K562 (cell line): ENCODE data around the gene GET3. TPM values are rescaled to one million over a fixed set of nuclear protein-coding genes. Genes with fewer than 3 reads are reported as not detected.
A peak's percentile ranks its signal among the peaks of the same experiment; 100 is the strongest.

Experiments used
- CHCHD3 ChIP-seq: fragments of 250-450 bp; sonication (Bioruptor Pico); IDR thresholded peaks from 2 replicates; pipeline ENCODE4 v2.1.2; 2022; ENCODE audit warnings: mild to moderate bottlenecking
- CREB1 ChIP-seq, 2 experiments: sonication (generic) in 1 of 2; formaldehyde crosslinking in 1 of 2; IDR thresholded peaks; 2 replicates each; pipeline versions ENCODE4 v1.6.1 to v1.8.0; 2012 to 2022; ENCODE audit warnings: inconsistent platforms in 1 of 2, mild to moderate bottlenecking in 1 of 2, missing genetic modification reagents in 1 of 2, moderate library complexity in 1 of 2
- ESRRB ChIP-seq: fragments of 250-450 bp; sonication (Bioruptor Pico); IDR thresholded peaks from 2 replicates; pipeline ENCODE4 v1.5.0; 2020; ENCODE audit warnings: mild to moderate bottlenecking, moderate library complexity, borderline replicate concordance
- HINFP ChIP-seq: fragments of 450-650 bp; conservative IDR thresholded peaks from 2 replicates; pipeline ENCODE4 v1.6.1; 2016; ENCODE audit warnings: missing genetic modification characterization, low read depth, mild to moderate bottlenecking, control low read depth, missing compliant biosample characterization
- HMG20A ChIP-seq: fragments of 450-650 bp; formaldehyde crosslinking; conservative IDR thresholded peaks from 2 replicates; pipeline ENCODE4 v1.4.0; 2020; ENCODE audit warnings: mild to moderate bottlenecking, mixed read lengths
- HSF4 ChIP-seq: fragments of 250-450 bp; sonication (Bioruptor Pico); IDR thresholded peaks from 2 replicates; pipeline ENCODE4 v2.1.2; 2022; ENCODE audit warnings: mild to moderate bottlenecking, moderate library complexity, borderline replicate concordance
- KDM4B ChIP-seq, 2 experiments: fragments of 450-650 bp in 1 of 2; sonication (generic) in 1 of 2; IDR thresholded peaks; 2 replicates each; pipeline ENCODE4 v1.6.1; 2016 to 2017; ENCODE audit warnings: borderline replicate concordance in 2 of 2, antibody characterized with exemption in 1 of 2, low read depth in 1 of 2, mild to moderate bottlenecking in 1 of 2
- LARP7 ChIP-seq: fragments of 450-650 bp; IDR thresholded peaks from 2 replicates; pipeline ENCODE4 v1.6.1; 2016
- MYNN ChIP-seq, 2 experiments: sonication (generic); formaldehyde crosslinking in 1 of 2; IDR thresholded peaks; 2 replicates each; pipeline versions ENCODE4 v1.5.0 to v1.6.1; 2016 to 2020; ENCODE audit warnings: antibody characterized with exemption in 1 of 2, missing genetic modification reagents in 1 of 2
- PRDM10 ChIP-seq: fragments of 450-650 bp; IDR thresholded peaks from 2 replicates; pipeline ENCODE4 v1.6.1; 2018; ENCODE audit not compliant: partially characterized antibody
- SAP30 ChIP-seq: fragments of 200-600 bp; sonication (generic); IDR thresholded peaks from 2 replicates; pipeline ENCODE4 v1.6.1; 2012; ENCODE audit warnings: borderline replicate concordance, low read depth, mild to moderate bottlenecking, moderate library complexity, low read length, control low read depth, inconsistent platforms; ENCODE audit not compliant: insufficient read depth, poor library complexity, severe bottlenecking
- SMARCE1 ChIP-seq: fragments of 450-650 bp; IDR thresholded peaks from 2 replicates; pipeline ENCODE4 v1.7.1; 2016; ENCODE audit warnings: mild to moderate bottlenecking
- SREBF1 ChIP-seq: fragments of 150-350 bp; IDR thresholded peaks from 2 replicates; pipeline ENCODE4 v1.6.1; 2014; ENCODE audit warnings: antibody characterized with exemption, low read depth, low read length, borderline replicate concordance
- TAF7 ChIP-seq: fragments of 450-650 bp; IDR thresholded peaks from 2 replicates; pipeline ENCODE4 v1.6.1; 2016; ENCODE audit warnings: missing genetic modification characterization, missing compliant biosample characterization
- TCF7L2 ChIP-seq: fragments of 150-350 bp; IDR thresholded peaks from 2 replicates; pipeline ENCODE4 v1.6.1; 2016; ENCODE audit warnings: low read depth, mild to moderate bottlenecking, low read length, moderate library complexity
- WHSC1 ChIP-seq: IDR thresholded peaks from one replicate; pipeline ENCODE4 v1.6.1; 2012; ENCODE audit warnings: low read length, control low read depth, inconsistent platforms
- ZBTB33 ChIP-seq: sonication (generic); formaldehyde crosslinking; IDR thresholded peaks from 2 replicates; pipeline ENCODE4 v1.8.1; 2023; ENCODE audit warnings: mild to moderate bottlenecking, missing genetic modification reagents
- ZFP36 ChIP-seq: fragments of 150-350 bp; IDR thresholded peaks from 2 replicates; pipeline ENCODE4 v1.6.1; 2018; ENCODE audit warnings: low read length, low read depth; ENCODE audit not compliant: partially characterized antibody
- ZNF23 ChIP-seq: fragments of 250-450 bp; sonication (Bioruptor Pico); IDR thresholded peaks from 2 replicates; pipeline ENCODE4 v1.4.0; 2020; ENCODE audit warnings: mild to moderate bottlenecking
- ZNF311 ChIP-seq: fragments of 250-450 bp; sonication (Bioruptor Pico); IDR thresholded peaks from 2 replicates; pipeline ENCODE4 v1.4.0; 2020; ENCODE audit warnings: mild to moderate bottlenecking, moderate library complexity
- polyA plus RNA-seq, 8 experiments: library from polyadenylated mRNA; depleted of rRNA in 4 of 8; stranded (reverse) in 5 of 8; unstranded in 3 of 8; fragments of >200 nt; fragmentation: Nextera tagmentation in 2 of 8; fragmentation: Illumina TruSeq in 1 of 8; extraction: Ambion mirVana in 2 of 8; extraction: Trizol in 1 of 8; gene quantifications; 2 replicates each; pipeline versions ENCODE4 v1.2.1 to v1.2.3, GENCODE V29; 2011 to 2014; ENCODE audit warnings: inconsistent platforms in 1 of 8, missing spikeins in 1 of 8
- total RNA-seq, 7 experiments: library from RNA; depleted of rRNA in 6 of 7; stranded (reverse); fragments of >200 nt in 6 of 7; fragmentation: Illumina TruSeq in 2 of 7; extraction: Trizol in 2 of 7; gene quantifications; 2 replicates each; pipeline versions ENCODE4 v1.2.1 to v1.2.3, GENCODE V29; 2011 to 2021; ENCODE audit warnings: low replicate concordance in 1 of 7

Gene GET3
- total and polyA plus RNA-seq, 9 of the 15 experiments (the other 6 are each of a cell fraction or from before 2014, with no cell fraction given), result 8.3 to 83.5 (median 51.8) TPM

- TF ChIP-seq ZBTB33 (CRISPR knock-in tag), result no peak
- no peak for TF ChIP-seq TAF7 (tag)
- no peak for TF ChIP-seq SAP30
- TF ChIP-seq ZFP36, result no peak
- TF ChIP-seq LARP7, result no peak
- no peak for TF ChIP-seq ZNF23 (CRISPR knock-in tag)
- no peak for TF ChIP-seq HINFP (tag)
- 0 out of 2 replicates have a peak, but pooled peaks have one; percentile 34 for TF ChIP-seq CREB1 (IDR thresholded peaks at IDR 0.05)
- no peak for TF ChIP-seq CREB1 (CRISPR knock-in tag; IDR thresholded peaks at IDR 0.05)
- no peak for TF ChIP-seq ZNF311
- TF ChIP-seq CHCHD3 (CRISPR knock-in tag), result no peak
- TF ChIP-seq WHSC1, result no peak
- TF ChIP-seq MYNN (IDR thresholded peaks at IDR 0.05), result no peak
- no peak for TF ChIP-seq MYNN (CRISPR knock-in tag; IDR thresholded peaks at IDR 0.05)
- peak in 1 of 2 experiments; percentile 59; a peak in 1 of 4 replicates for TF ChIP-seq KDM4B (IDR thresholded peaks at IDR 0.05; ENCODE audit: borderline replicate concordance in 2 of 2, low read depth in 1 of 2)
- no peak for TF ChIP-seq HSF4 (CRISPR knock-in tag)
- no peak for TF ChIP-seq HMG20A (CRISPR knock-in tag)
- peak; percentile 49; the same call in 1 of the 2 replicates for TF ChIP-seq SMARCE1
- TF ChIP-seq SREBF1, result peak; percentile 59; the same call in 1 of the 2 replicates
- no peak for TF ChIP-seq ESRRB (CRISPR knock-in tag)
- TF ChIP-seq PRDM10, result peak; percentile 68
- TF ChIP-seq TCF7L2, result no peak
These were observed 14.5 kb upstream of the GET3 start (continued) for GRCh38 chr19:12722566-12723380.
